Body of pancreas (tissue), 4 donors: Measurements from ENCODE around the gene HIVEP2. TPM values are rescaled to one million over a fixed set of nuclear protein-coding genes. Genes with fewer than 3 reads are reported as not detected.

ENCODE experiments used
- ATAC-seq: fragments of 150-250 bp; one replicate; pipeline ENCODE4 v1.9.1; 2016
- DNase-seq, 4 donors: peaks; one replicate each; pipeline ENCODE4 v3.0.0-alpha.2; 2019
- H3K27ac ChIP-seq, 4 donors: fragments of 200-600 bp; sonication (generic); 1 replicate in 3 of 4; 2 replicates in 1 of 4; pipeline versions ENCODE4 v1.5.1 to v1.6.1; 2016 to 2019; ENCODE audit warnings: mild to moderate bottlenecking in 1 of 4, mixed read lengths in 1 of 4, moderate library complexity in 1 of 4
- H3K27me3 ChIP-seq, 2 donors: fragments of 200-600 bp; sonication (generic); one replicate each; pipeline ENCODE4 v1.6.0; 2016; ENCODE audit warnings: mild to moderate bottlenecking in 1 of 2
- H3K36me3 ChIP-seq, 2 donors: fragments of 200-600 bp; sonication (generic); replicated peaks in 1 of 2; 2 replicates each; pipeline ENCODE4 v1.5.1; 2016; ENCODE audit warnings: low read depth in 2 of 2; ENCODE audit not compliant: insufficient read depth in 1 of 2
- H3K4me1 ChIP-seq: fragments of 200-600 bp; sonication (generic); one replicate; pipeline ENCODE4 v1.6.0; 2016
- H3K4me3 ChIP-seq, 2 donors: fragments of 200-600 bp; sonication (generic); 1 replicate in 1 of 2; 2 replicates in 1 of 2; pipeline ENCODE4 v1.5.1; 2016 to 2019
- H3K9me3 ChIP-seq, 3 donors: fragments of 200-600 bp; sonication (generic); 1 replicate in 2 of 3; 2 replicates in 1 of 3; pipeline ENCODE4 v1.5.1; 2016
- CTCF ChIP-seq, 7 experiments: fragments of 450-650 bp in 4 of 7; fragments of 200-600 bp in 3 of 7; sonication (generic) in 3 of 7; IDR thresholded peaks; one replicate each; pipeline ENCODE4 v1.5.1; 2016 to 2019; ENCODE audit warnings: antibody characterized with exemption in 7 of 7
- POLR2A ChIP-seq, 3 donors: fragments of 450-650 bp; IDR thresholded peaks; one replicate each; pipeline ENCODE4 v1.6.1; 2016; ENCODE audit warnings: antibody characterized with exemption in 3 of 3, mild to moderate bottlenecking in 2 of 3
- WGBS, 2 donors: methylation state at CpG; one replicate each; pipeline ENCODE4 v1.1.5; 2017; 5-methylcytosine and 5-hydroxymethylcytosine counted together
- intact Hi-C: fragments of 100-400 bp; cut with DNase I; formaldehyde crosslinking; loops from one replicate; pipeline ENCODE4 v1.15.1; 2023
- total RNA-seq, 2 donors: library from RNA; depleted of rRNA; stranded (reverse); fragments of >200 nt; gene quantifications; one replicate each; pipeline ENCODE4 v1.1.0, GENCODE V29; 2016

HIVEP2 gene
- total RNA-seq, 2 donors from 2014 or later, result 11.2 to 16.5 TPM

- 95 to 96% methylated on average over 4 of the region's 4 CpGs for WGBS, 2 donors
- Histone ChIP-seq H3K4me1 (no peaks in the 10 kb centered on the region), H3K27ac (no peak overlapping the region), H3K4me3 (no peak overlapping the region), H3K36me3 (peaks cover 13% of the 10 kb centered on the region in 2 donors), H3K27me3 (no peaks in the 10 kb centered on the region), H3K9me3 (no peaks in the 10 kb centered on the region)
- ATAC-seq, result no peak
- intact Hi-C loops, result no loop called here
- TF ChIP-seq POLR2A (IDR thresholded peaks at IDR 0.05), result no peak
- TF ChIP-seq CTCF (IDR thresholded peaks at IDR 0.05), result no peak
- DNase-seq, result no peak
Observed at GRCh38 chr6:142758629-142759025, 186.3 kb downstream of the HIVEP2 start.

GRCh38 chr6:142757852-142758628 is 186.9 kb downstream of the HIVEP2 start:
- Histone ChIP-seq H3K27ac (no peak overlapping the region), H3K27me3 (no peaks in the 10 kb centered on the region), H3K36me3 (peaks cover 13 to 16% of the 10 kb centered on the region in 2 donors), H3K4me1 (no peaks in the 10 kb centered on the region), H3K4me3 (no peak overlapping the region), H3K9me3 (no peaks in the 10 kb centered on the region)
- intact Hi-C loops, result no loop called here
- ATAC-seq (no peak), DNase-seq (no peak)
- TF ChIP-seq CTCF (IDR thresholded peaks at IDR 0.05), result no peak
- 90 to 96% methylated on average over 4 of the region's 4 CpGs for WGBS, 2 donors

DNA sequence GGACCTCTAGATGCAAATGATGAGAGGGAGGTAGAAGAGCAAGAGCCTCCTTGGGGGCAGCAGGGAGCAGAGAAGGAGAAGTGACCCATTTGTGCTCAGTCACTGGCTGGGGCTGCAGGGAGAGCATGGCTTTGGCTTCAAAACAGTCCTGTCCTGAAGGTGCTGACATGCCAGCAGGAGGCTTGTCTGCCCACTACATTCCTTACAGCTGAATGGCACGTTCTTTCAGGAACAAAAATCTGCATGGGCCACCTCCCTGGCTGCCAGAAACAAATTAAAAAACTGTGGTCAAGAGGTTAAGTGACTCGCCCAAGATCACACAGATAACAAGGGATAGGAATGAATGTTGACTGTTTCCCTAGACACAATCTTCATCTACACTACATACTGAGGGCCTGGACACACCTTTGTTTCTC is 188.8 kb downstream of the HIVEP2 start:
- H3K27me3 ChIP-seq, result no peaks in the 10 kb centered on the region
- WGBS, 2 donors, result 70 to 73% methylated on average over 2 of the region's 2 CpGs
- no peaks in the 10 kb centered on the region for H3K4me1 ChIP-seq
- H3K36me3 ChIP-seq, result peaks cover 13 to 16% of the 10 kb centered on the region in 2 donors
- intact Hi-C loops, result no loop called here
- DNase-seq (no peak), ATAC-seq (no peak)
- H3K27ac ChIP-seq, result no peak overlapping the region
- TF ChIP-seq POLR2A (IDR thresholded peaks at IDR 0.05) (no peak), CTCF (IDR thresholded peaks at IDR 0.05) (no peak)
- H3K4me3 ChIP-seq, result no peak overlapping the region
- H3K9me3 ChIP-seq, result no peaks in the 10 kb centered on the region

- H3K27me3 ChIP-seq, result no peaks in the 10 kb centered on the region
- no peaks in the 10 kb centered on the region for H3K9me3 ChIP-seq
- intact Hi-C loops, result no loop called here
- H3K36me3 ChIP-seq, result peaks cover 0 to 5% of the 10 kb centered on the region in 2 donors
- ATAC-seq, result no peak
- no peak overlapping the region for H3K27ac ChIP-seq
- H3K4me3 ChIP-seq, result no peak overlapping the region
- no peak for DNase-seq
- no peaks in the 10 kb centered on the region for H3K4me1 ChIP-seq
- WGBS, 2 donors, result 94 to 97% methylated on average over 12 of the region's 12 CpGs
- no peak for TF ChIP-seq POLR2A (IDR thresholded peaks at IDR 0.05)
- no peak for TF ChIP-seq CTCF (IDR thresholded peaks at IDR 0.05)
Observed at GRCh38 chr6:142753196-142753595, 191.8 kb downstream of the HIVEP2 start.

DNA sequence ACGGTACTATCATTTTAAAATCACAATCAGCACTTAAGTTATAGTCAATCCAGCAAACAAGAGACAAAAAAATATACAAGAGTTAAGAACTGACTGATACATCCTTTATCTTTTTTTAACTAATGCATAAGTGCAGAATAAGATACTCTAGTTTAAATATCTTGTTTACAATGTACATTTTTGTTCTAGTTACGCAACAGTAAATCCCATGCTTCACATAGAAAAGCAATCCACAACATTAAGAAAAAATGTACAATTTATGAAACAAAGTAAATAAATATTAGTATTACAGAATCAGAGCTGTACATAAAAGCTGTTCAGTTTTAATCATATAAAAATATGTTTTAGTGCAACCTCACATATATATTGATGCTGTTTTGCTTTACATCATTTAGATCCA is 192.6 kb downstream of the HIVEP2 start:
- Histone ChIP-seq H3K9me3 (no peaks in the 10 kb centered on the region), H3K27me3 (no peaks in the 10 kb centered on the region), H3K4me1 (no peaks in the 10 kb centered on the region), H3K27ac (no peak overlapping the region), H3K36me3 (peaks cover 0 to 5% of the 10 kb centered on the region in 2 donors), H3K4me3 (no peak overlapping the region)
- WGBS, 2 donors, result 93 to 96% methylated on average over 2 of the region's 2 CpGs
- intact Hi-C loops, result no loop called here
- TF ChIP-seq POLR2A (IDR thresholded peaks at IDR 0.05), result no peak
- DNase-seq (no peak), ATAC-seq (no peak)
